H1 (cell line): ENCODE data around the gene WDR1. TPM values are rescaled to one million over a fixed set of nuclear protein-coding genes. Genes with fewer than 3 reads are reported as not detected.

Source experiments
- CTCF ChIA-PET: fragments of 300-600 bp; sonication (Branson Sonifier 250); formaldehyde crosslinking; loops from one replicate; lab custom pipeline; 2021; ENCODE audit not compliant: partially characterized antibody; lab: Charles Lee
- POLR2A ChIA-PET: fragments of 300-600 bp; sonication (Branson Sonifier 250); formaldehyde crosslinking; loops from one replicate; lab custom pipeline; 2021; ENCODE audit warnings: inconsistent platforms; ENCODE audit not compliant: partially characterized antibody; lab: Charles Lee
- DNase-seq, 2 experiments: peaks; one replicate each; pipeline versions ENCODE4 v3.0.0 to v3.0.0-alpha.2; 2010 to 2022; ENCODE audit warnings: low spot score in 2 of 2, low read depth in 1 of 2, mixed read lengths in 1 of 2
- FAIRE-seq: peaks from 2 replicates; lab custom pipeline; 2011; peaks lifted over from hg19 to GRCh38; lab: Jason Lieb, UNC
- H2AFZ ChIP-seq: 2 replicates; pipeline ENCODE4 v1.8.1; 2012; ENCODE audit warnings: low read length, inconsistent platforms
- H2AK5ac ChIP-seq: 2 replicates; pipeline ENCODE4 v1.6.1; 2013; ENCODE audit warnings: low read depth, low read length
- H2BK120ac ChIP-seq: replicated peaks from 2 replicates; pipeline ENCODE3; 2013; ENCODE audit warnings: low read depth, low read length, inconsistent platforms
- H2BK12ac ChIP-seq: 2 replicates; pipeline ENCODE4 v1.6.1; 2013; ENCODE audit warnings: low read depth, low read length
- H2BK15ac ChIP-seq: 2 replicates; pipeline ENCODE4 v1.6.1; 2013; ENCODE audit warnings: low read length
- H2BK20ac ChIP-seq: 2 replicates; pipeline ENCODE4 v1.6.1; 2013; ENCODE audit warnings: low read length
- H2BK5ac ChIP-seq: 2 replicates; pipeline ENCODE4 v1.6.1; 2013; ENCODE audit warnings: low read depth, low read length
- H3K14ac ChIP-seq: 2 replicates; pipeline ENCODE4 v1.6.1; 2013; ENCODE audit warnings: inconsistent platforms; ENCODE audit not compliant: insufficient read length
- H3K18ac ChIP-seq: 2 replicates; pipeline ENCODE4 v1.6.1; 2013; ENCODE audit warnings: low read length; ENCODE audit errors: extremely low read depth
- H3K23ac ChIP-seq: 2 replicates; pipeline ENCODE4 v1.6.1; 2013; ENCODE audit warnings: inconsistent platforms; ENCODE audit not compliant: insufficient read length
- H3K23me2 ChIP-seq: 2 replicates; pipeline ENCODE4 v1.6.1; 2013; ENCODE audit warnings: low read depth, low read length
- H3K27ac ChIP-seq: 2 replicates; pipeline ENCODE4 v1.6.1; 2011; ENCODE audit warnings: low read depth, low read length, inconsistent platforms
- H3K27me3 ChIP-seq, 4 experiments: replicated peaks in 1 of 4; 1 replicate in 1 of 4; 2 replicates in 3 of 4; pipeline versions ENCODE4 v1.6.1 to v1.8.1; 2011 to 2013; ENCODE audit warnings: low read length in 3 of 4, mild to moderate bottlenecking in 3 of 4, inconsistent platforms in 2 of 4, mixed read lengths in 2 of 4, moderate library complexity in 1 of 4; ENCODE audit not compliant: control insufficient read depth in 3 of 4, insufficient read depth in 3 of 4; ENCODE audit errors: extremely low read depth in 1 of 4
- H3K36me3 ChIP-seq, 4 experiments: 2 replicates each; pipeline versions ENCODE4 v1.6.1 to v1.8.1; 2011 to 2013; ENCODE audit warnings: mild to moderate bottlenecking in 4 of 4, low read length in 3 of 4, moderate library complexity in 2 of 4, control low read depth in 1 of 4, inconsistent platforms in 1 of 4; ENCODE audit not compliant: insufficient read depth in 4 of 4, control insufficient read depth in 2 of 4
- H3K4ac ChIP-seq: replicated peaks from 2 replicates; pipeline ENCODE3; 2013; ENCODE audit warnings: low read length, low read depth, mixed read lengths, inconsistent platforms; ENCODE audit not compliant: insufficient read length
- H3K4me1 ChIP-seq, 4 experiments: replicated peaks in 1 of 4; 1 replicate in 1 of 4; 2 replicates in 3 of 4; pipeline versions ENCODE4 v1.6.1 to v1.8.1; 2011 to 2013; ENCODE audit warnings: low read length in 3 of 4, inconsistent platforms in 2 of 4, mixed read lengths in 1 of 4; ENCODE audit not compliant: insufficient read depth in 4 of 4, control insufficient read depth in 3 of 4
- H3K4me2 ChIP-seq, 2 experiments: 2 replicates each; pipeline versions ENCODE4 v1.6.1 to v1.8.1; 2011 to 2013; ENCODE audit warnings: low read depth in 2 of 2, low read length in 2 of 2, control low read depth in 1 of 2, inconsistent platforms in 1 of 2, mild to moderate bottlenecking in 1 of 2; ENCODE audit not compliant: insufficient read depth in 1 of 2
- H3K4me3 ChIP-seq, 4 experiments: fragments of 200-600, 300-600 bp in 1 of 4; sonication (generic), shearing (Covaris generic), sonication (Bioruptor Twin) in 1 of 4; 2 replicates each; pipeline versions ENCODE4 v1.5.1 to v1.8.1; 2011 to 2016; ENCODE audit warnings: low read length in 4 of 4, low read depth in 3 of 4, control low read depth in 2 of 4, inconsistent platforms in 2 of 4, mild to moderate bottlenecking in 2 of 4, mixed read lengths in 1 of 4, moderate library complexity in 1 of 4; ENCODE audit not compliant: insufficient read depth in 2 of 4; ENCODE audit errors: extremely low read depth in 1 of 4
- H3K56ac ChIP-seq: replicated peaks from 2 replicates; pipeline ENCODE3; 2013; ENCODE audit warnings: low read depth, mild to moderate bottlenecking, mixed read lengths, low read length, inconsistent platforms; ENCODE audit not compliant: insufficient read length
- H3K79me1 ChIP-seq: 2 replicates; pipeline ENCODE4 v1.6.1; 2013; ENCODE audit warnings: low read depth, low read length, control low read depth
- H3K79me2 ChIP-seq, 2 experiments: 2 replicates each; pipeline versions ENCODE4 v1.6.1 to v1.8.1; 2012 to 2013; ENCODE audit warnings: low read length in 2 of 2, mild to moderate bottlenecking in 2 of 2, inconsistent platforms in 1 of 2; ENCODE audit not compliant: insufficient read depth in 2 of 2, control insufficient read depth in 1 of 2
- H3K9ac ChIP-seq, 4 experiments: replicated peaks in 1 of 4; 1 replicate in 1 of 4; 2 replicates in 3 of 4; pipeline versions ENCODE4 v1.6.1 to v1.8.1; 2011 to 2013; ENCODE audit warnings: low read depth in 3 of 4, low read length in 3 of 4, control low read depth in 2 of 4, mild to moderate bottlenecking in 2 of 4, moderate library complexity in 2 of 4, inconsistent platforms in 1 of 4; ENCODE audit errors: extremely low read depth in 1 of 4
- H3K9me3 ChIP-seq, 2 experiments: 2 replicates each; pipeline versions ENCODE4 v1.6.1 to v1.8.1; 2012 to 2013; ENCODE audit warnings: mild to moderate bottlenecking in 2 of 2, moderate library complexity in 2 of 2, control low read depth in 1 of 2, inconsistent platforms in 1 of 2, low read depth in 1 of 2, low read length in 1 of 2, mixed read lengths in 1 of 2; ENCODE audit not compliant: insufficient read depth in 2 of 2
- H4K20me1 ChIP-seq, 2 experiments: replicated peaks in 1 of 2; 2 replicates each; pipeline versions ENCODE3 to v1.8.1; 2011 to 2013; ENCODE audit warnings: inconsistent platforms in 2 of 2, low read length in 2 of 2, mild to moderate bottlenecking in 1 of 2; ENCODE audit not compliant: insufficient read depth in 2 of 2, control insufficient read depth in 1 of 2
- H4K5ac ChIP-seq: 2 replicates; pipeline ENCODE4 v1.6.1; 2013; ENCODE audit warnings: low read length, low read depth, mixed read lengths, inconsistent platforms; ENCODE audit not compliant: insufficient read length
- H4K8ac ChIP-seq: 2 replicates; pipeline ENCODE4 v1.8.0; 2013; ENCODE audit warnings: mild to moderate bottlenecking, moderate library complexity, low read length, inconsistent platforms; ENCODE audit not compliant: insufficient read depth; ENCODE audit errors: extremely low read depth
- H4K91ac ChIP-seq: replicated peaks from 2 replicates; pipeline ENCODE3; 2013; ENCODE audit warnings: low read length, mixed read lengths, inconsistent platforms; ENCODE audit not compliant: insufficient read length
- TAF7 ChIP-seq: optimal IDR thresholded peaks from 2 replicates; pipeline ENCODE3; 2011; ENCODE audit warnings: low read depth, mild to moderate bottlenecking, inconsistent platforms, low read length, moderate library complexity, borderline replicate concordance
- WGBS, 2 experiments: shearing (Covaris generic) in 1 of 2; methylation state at CpG; one replicate each; pipeline versions ENCODE4 v1.1.6 to v1.1.7; 2013 to 2015; ENCODE audit warnings: low lambda C conversion rate in 2 of 2, mixed read lengths in 2 of 2, inconsistent platforms in 1 of 2, low coverage in 1 of 2, missing lambda C conversion rate in 1 of 2; ENCODE audit not compliant: insufficient replicate concordance in 2 of 2, insufficient coverage in 1 of 2, insufficient read length in 1 of 2; ENCODE audit errors: extremely low coverage in 1 of 2, missing lambda C conversion rate in 1 of 2; 5-methylcytosine and 5-hydroxymethylcytosine counted together
- polyA plus RNA-seq, 7 experiments: library from polyadenylated mRNA; depleted of rRNA in 3 of 7; stranded (reverse) in 5 of 7; unstranded in 2 of 7; fragments of >200 nt in 5 of 7; fragments of 200-250 nt in 2 of 7; gene quantifications; 1 replicate in 5 of 7; 2 replicates in 1 of 7; 4 replicates in 1 of 7; pipeline versions ENCODE4 v1.2.1 to v1.2.3, GENCODE V29; 2011 to 2013; ENCODE audit warnings: missing spikeins in 2 of 7, mixed read lengths in 2 of 7
- total RNA-seq: library from RNA; stranded (reverse); fragmentation: NEBNext Ultra II Directional; extraction: Animal tissue kit (Norgen Biotek cat#: 25700); gene quantifications from 2 replicates; pipeline ENCODE4 v1.2.1, GENCODE V29; 2021

WDR1 gene
- total and polyA plus RNA-seq, 2 of the 8 experiments (the other 6 are each of a cell fraction or from before 2014, with no cell fraction given): 315 to 377 TPM

GRCh38 chr4:10058371-10058770 is 58.2 kb downstream of the WDR1 start:
- Histone ChIP-seq H2BK12ac (no peak overlapping the region), H4K8ac (no peak overlapping the region), H3K4me2 (no peak overlapping the region), H2BK15ac (no peak overlapping the region), H4K20me1 (no peaks in the 10 kb centered on the region), H3K27ac (no peak overlapping the region), H2BK5ac (no peak overlapping the region), H3K36me3 (no peaks in the 10 kb centered on the region), H2BK120ac (no peak overlapping the region), H3K79me1 (no peaks in the 10 kb centered on the region), H2AFZ (no peak overlapping the region)
- 92% methylated on average over 7 of the region's 7 CpGs; no CpG with 5 or more reads in 1 of the 2 experiments for WGBS, 2 experiments
- no peak for DNase-seq
- TF ChIP-seq TAF7: no peak
- TF ChIP-seq, all 59 proteins: peak for 0
- H4K91ac ChIP-seq: no peak overlapping the region
- no peak overlapping the region for H3K4ac ChIP-seq
- no peak overlapping the region for H3K18ac ChIP-seq
- H3K23me2 ChIP-seq: no peaks in the 10 kb centered on the region
- H3K14ac ChIP-seq: no peak overlapping the region
- H4K5ac ChIP-seq: no peak overlapping the region
- 0 out of 4 replicates have a peak, but pooled peaks cover 0 to 2% of the 10 kb centered on the region in 2 experiments for H3K9me3 ChIP-seq
- no peak for FAIRE-seq
- H3K4me3 ChIP-seq: no peak overlapping the region
- no peaks in the 10 kb centered on the region for H3K27me3 ChIP-seq
- ChIA-PET CTCF (interaction anchor here (0.7 kb wide), 1 partner anchor 158 kb away, joined by 3 read pairs; no protein-coding TSS in a partner anchor), POLR2A (no interaction called here)
- H3K79me2 ChIP-seq: no peaks in the 10 kb centered on the region
- H2AK5ac ChIP-seq: no peak overlapping the region
- no peak overlapping the region for H3K23ac ChIP-seq
- H2BK20ac ChIP-seq: no peak overlapping the region
- no peak overlapping the region for H3K56ac ChIP-seq
- no peak overlapping the region for H3K9ac ChIP-seq
- peaks cover 0 to 5% (median 0%) of the 10 kb centered on the region in 4 experiments; a peak in 5 of 7 replicates for H3K4me1 ChIP-seq
